ENCODE measurements around the gene MAML3. TPM values are rescaled to one million over a fixed set of nuclear protein-coding genes. Genes with fewer than 3 reads are reported as not detected.

MAML3 gene
- total RNA-seq, 1 donor from 2014 or later: 59.4 TPM

DNA sequence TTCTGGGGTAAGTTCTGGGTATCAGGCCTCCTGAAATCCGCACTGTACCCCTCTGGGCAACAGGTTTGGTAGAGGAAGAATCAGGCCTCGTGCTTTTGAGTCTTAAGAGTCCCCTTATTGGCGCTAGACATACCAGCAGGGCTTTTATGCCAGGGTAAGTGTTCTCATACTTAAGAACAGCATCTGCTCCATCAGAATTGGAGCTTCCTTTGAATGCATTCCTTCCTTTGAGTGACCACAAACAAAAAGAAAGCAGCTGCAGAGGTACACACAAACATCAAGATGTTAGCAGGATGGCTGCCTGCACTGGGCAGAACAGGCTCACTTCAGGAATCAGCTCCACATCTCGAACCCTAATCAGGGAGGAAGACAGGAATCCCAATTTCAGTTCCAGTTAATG is 331.6 kb downstream of the MAML3 start:
- DNase-seq: no peak
- Mint-ChIP-seq H3K27me3 (ENCODE audit: unreplicated experiment) (peaks cover 3% of the 10 kb centered on the region), H3K4me1 (ENCODE audit: low read depth, unreplicated experiment) (peaks cover 66% of the 10 kb centered on the region), H3K4me3 (ENCODE audit: unreplicated experiment) (no peak overlapping the region), H3K27ac (ENCODE audit: unreplicated experiment) (peak overlapping the region; percentile 49), H3K36me3 (ENCODE audit: unreplicated experiment) (no peaks in the 10 kb centered on the region), H3K9me3 (ENCODE audit: unreplicated experiment) (peaks cover 11% of the 10 kb centered on the region)
- TF ChIP-seq, protein P1, sequence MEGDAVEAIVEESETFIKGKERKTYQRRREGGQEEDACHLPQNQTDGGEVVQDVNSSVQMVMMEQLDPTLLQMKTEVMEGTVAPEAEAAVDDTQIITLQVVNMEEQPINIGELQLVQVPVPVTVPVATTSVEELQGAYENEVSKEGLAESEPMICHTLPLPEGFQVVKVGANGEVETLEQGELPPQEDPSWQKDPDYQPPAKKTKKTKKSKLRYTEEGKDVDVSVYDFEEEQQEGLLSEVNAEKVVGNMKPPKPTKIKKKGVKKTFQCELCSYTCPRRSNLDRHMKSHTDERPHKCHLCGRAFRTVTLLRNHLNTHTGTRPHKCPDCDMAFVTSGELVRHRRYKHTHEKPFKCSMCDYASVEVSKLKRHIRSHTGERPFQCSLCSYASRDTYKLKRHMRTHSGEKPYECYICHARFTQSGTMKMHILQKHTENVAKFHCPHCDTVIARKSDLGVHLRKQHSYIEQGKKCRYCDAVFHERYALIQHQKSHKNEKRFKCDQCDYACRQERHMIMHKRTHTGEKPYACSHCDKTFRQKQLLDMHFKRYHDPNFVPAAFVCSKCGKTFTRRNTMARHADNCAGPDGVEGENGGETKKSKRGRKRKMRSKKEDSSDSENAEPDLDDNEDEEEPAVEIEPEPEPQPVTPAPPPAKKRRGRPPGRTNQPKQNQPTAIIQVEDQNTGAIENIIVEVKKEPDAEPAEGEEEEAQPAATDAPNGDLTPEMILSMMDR (IDR thresholded peaks at IDR 0.05; ENCODE audit: partially characterized antibody, unreplicated experiment): no peak

DNA sequence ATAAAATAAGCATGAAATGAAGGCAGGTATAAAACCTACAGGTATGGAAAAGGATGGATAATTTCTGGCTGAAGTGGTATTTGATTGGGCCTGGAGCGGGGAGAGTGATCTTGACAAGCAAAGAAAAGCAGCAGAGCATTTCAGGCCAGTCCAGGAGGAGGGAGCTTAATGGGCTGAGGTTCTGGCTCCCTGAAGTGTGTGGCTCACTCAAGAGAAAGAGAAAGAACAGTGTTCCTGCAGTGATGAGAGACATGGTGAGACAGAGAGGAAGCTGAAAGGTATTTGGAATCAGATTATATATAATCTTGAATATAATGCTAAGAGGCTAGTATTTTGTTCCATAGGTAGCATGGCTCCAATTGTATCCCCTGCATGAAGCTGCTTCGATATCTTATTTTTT is 334.9 kb downstream of the MAML3 start:
- H3K4me1 Mint-ChIP-seq (ENCODE audit: low read depth, unreplicated experiment): peaks cover 72% of the 10 kb centered on the region
- H3K36me3 Mint-ChIP-seq (ENCODE audit: unreplicated experiment): no peaks in the 10 kb centered on the region
- DNase-seq: no peak
- H3K27me3 Mint-ChIP-seq (ENCODE audit: unreplicated experiment): peaks cover 8% of the 10 kb centered on the region
- H3K9me3 Mint-ChIP-seq (ENCODE audit: unreplicated experiment): peaks cover 15% of the 10 kb centered on the region
- peak overlapping the region; percentile 69 for H3K27ac Mint-ChIP-seq (ENCODE audit: unreplicated experiment)
- H3K4me3 Mint-ChIP-seq (ENCODE audit: unreplicated experiment): peak overlapping the region; percentile 2
- TF ChIP-seq, protein P1 (IDR thresholded peaks at IDR 0.05; ENCODE audit: partially characterized antibody, unreplicated experiment): no peak

DNA sequence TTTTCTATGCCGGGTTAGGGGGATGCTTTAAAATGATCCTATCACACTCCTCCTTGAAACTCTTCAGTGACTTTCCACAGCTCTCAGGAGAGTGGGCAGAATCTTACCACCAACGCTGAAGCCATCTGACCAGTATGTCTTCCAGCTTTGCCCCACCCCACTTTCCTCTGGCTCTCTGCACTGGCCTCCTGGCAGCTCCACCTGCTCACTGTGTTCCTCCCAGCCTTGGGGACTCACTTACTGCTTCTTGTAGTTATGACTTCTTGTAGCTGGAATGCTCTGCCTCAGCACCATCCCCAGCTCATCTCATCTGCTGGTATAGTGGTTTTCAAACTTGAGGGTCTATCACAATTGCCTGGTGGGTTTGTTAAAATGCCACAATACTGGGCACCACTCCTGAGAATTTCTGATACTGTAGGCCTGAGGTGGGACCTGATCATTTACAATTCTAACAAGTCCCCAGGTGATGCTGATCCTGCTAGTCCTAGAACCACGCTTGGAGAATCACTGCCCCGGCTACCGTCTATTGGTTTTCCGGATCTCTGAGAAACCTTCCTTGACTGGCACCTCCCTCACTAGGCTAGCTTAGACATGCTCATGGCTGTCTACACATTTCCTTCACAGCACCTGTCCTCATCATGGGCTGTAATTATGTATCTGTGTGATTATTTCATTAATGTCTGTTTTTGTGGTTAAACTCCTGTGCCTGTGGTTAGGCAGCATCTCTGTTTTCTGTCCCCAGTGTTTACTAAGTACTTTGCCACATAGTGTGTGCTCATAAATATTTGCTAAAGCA is 336.1 kb downstream of the MAML3 start:
- Mint-ChIP-seq H3K9me3 (ENCODE audit: unreplicated experiment) (peaks cover 15% of the 10 kb centered on the region), H3K36me3 (ENCODE audit: unreplicated experiment) (no peaks in the 10 kb centered on the region), H3K4me3 (ENCODE audit: unreplicated experiment) (peak overlapping the region; percentile 81), H3K27me3 (ENCODE audit: unreplicated experiment) (peaks cover 8% of the 10 kb centered on the region), H3K27ac (ENCODE audit: unreplicated experiment) (peak overlapping the region; percentile 100), H3K4me1 (ENCODE audit: low read depth, unreplicated experiment) (peaks cover 72% of the 10 kb centered on the region)
- DNase-seq: no peak
- TF ChIP-seq, protein P1 (IDR thresholded peaks at IDR 0.05; ENCODE audit: partially characterized antibody, unreplicated experiment): no peak

DNA sequence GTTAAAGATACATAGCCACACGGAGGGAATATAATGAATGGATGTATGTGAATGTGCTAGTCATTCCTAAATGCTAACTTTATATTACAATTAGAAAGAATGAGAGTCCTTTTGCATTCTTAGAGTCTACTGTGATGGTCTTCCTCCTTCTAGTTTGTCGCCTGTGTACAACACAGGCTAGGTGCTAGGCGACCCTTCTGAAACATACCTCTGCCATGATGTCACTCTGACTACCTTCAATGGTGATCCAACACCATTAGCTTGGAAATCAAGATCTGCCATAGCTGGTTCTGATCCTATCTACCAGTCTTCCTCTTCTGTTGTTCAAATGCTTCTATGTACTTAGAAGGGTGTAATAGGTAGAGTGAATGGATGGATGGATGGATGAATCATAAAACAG is 337.1 kb downstream of the MAML3 start:
- TF ChIP-seq, protein P1 (IDR thresholded peaks at IDR 0.05; ENCODE audit: partially characterized antibody, unreplicated experiment): no peak
- peaks cover 13% of the 10 kb centered on the region for H3K9me3 Mint-ChIP-seq (ENCODE audit: unreplicated experiment)
- H3K4me1 Mint-ChIP-seq (ENCODE audit: low read depth, unreplicated experiment): peaks cover 67% of the 10 kb centered on the region
- DNase-seq: no peak
- H3K36me3 Mint-ChIP-seq (ENCODE audit: unreplicated experiment): no peaks in the 10 kb centered on the region
- peak overlapping the region; percentile 81 for H3K4me3 Mint-ChIP-seq (ENCODE audit: unreplicated experiment)
- peak overlapping the region; percentile 100 for H3K27ac Mint-ChIP-seq (ENCODE audit: unreplicated experiment)
- peaks cover 6% of the 10 kb centered on the region for H3K27me3 Mint-ChIP-seq (ENCODE audit: unreplicated experiment)
